Myocyte (in vitro differentiated cells): ENCODE results near the gene USP36. TPM values are rescaled to one million over a fixed set of nuclear protein-coding genes. Genes with fewer than 3 reads are reported as not detected.

Source experiments
- DNase-seq: peaks from one replicate; pipeline ENCODE4 v3.0.0-alpha.2; 2012; ENCODE audit warnings: low read depth
- total RNA-seq: library from RNA; depleted of rRNA; stranded (reverse); fragments of >200 nt; gene quantifications from 2 replicates; pipeline ENCODE4 v1.2.3, GENCODE V29; 2014

USP36 gene
- total RNA-seq, 1 donor from 2014 or later: 29.7 TPM

GRCh38 chr17:78746263-78746948 lies 94.2 kb downstream of the USP36 start:
- no peak for DNase-seq

Other genes starting within 250 kb of the USP36 start
- gene CYTH1, start 58.5 kb downstream of the USP36 start, total RNA-seq: 35.9 and 43.0 TPM in 2 replicates
- 0.10 and 1.7 TPM in 2 replicates for gene CEP295NL, start 62.4 kb upstream of the USP36 start, total RNA-seq
- gene TIMP2, start 84.6 kb upstream of the USP36 start, total RNA-seq: 197 and 208 TPM in 2 replicates
- gene LGALS3BP, start 139.1 kb upstream of the USP36 start, total RNA-seq: 437 and 456 TPM in 2 replicates
- gene CANT1, start 168.9 kb upstream of the USP36 start, total RNA-seq: 42.7 and 51.3 TPM in 2 replicates
- gene C1QTNF1, start 183.4 kb upstream of the USP36 start, total RNA-seq: 1.5 and 1.9 TPM in 2 replicates
- gene ENGASE, start 234.0 kb upstream of the USP36 start, total RNA-seq: 27.5 and 36.8 TPM in 2 replicates